ENCODE data around the gene CLEC18C.

- TF ChIP-seq, protein P1, sequence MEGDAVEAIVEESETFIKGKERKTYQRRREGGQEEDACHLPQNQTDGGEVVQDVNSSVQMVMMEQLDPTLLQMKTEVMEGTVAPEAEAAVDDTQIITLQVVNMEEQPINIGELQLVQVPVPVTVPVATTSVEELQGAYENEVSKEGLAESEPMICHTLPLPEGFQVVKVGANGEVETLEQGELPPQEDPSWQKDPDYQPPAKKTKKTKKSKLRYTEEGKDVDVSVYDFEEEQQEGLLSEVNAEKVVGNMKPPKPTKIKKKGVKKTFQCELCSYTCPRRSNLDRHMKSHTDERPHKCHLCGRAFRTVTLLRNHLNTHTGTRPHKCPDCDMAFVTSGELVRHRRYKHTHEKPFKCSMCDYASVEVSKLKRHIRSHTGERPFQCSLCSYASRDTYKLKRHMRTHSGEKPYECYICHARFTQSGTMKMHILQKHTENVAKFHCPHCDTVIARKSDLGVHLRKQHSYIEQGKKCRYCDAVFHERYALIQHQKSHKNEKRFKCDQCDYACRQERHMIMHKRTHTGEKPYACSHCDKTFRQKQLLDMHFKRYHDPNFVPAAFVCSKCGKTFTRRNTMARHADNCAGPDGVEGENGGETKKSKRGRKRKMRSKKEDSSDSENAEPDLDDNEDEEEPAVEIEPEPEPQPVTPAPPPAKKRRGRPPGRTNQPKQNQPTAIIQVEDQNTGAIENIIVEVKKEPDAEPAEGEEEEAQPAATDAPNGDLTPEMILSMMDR (IDR thresholded peaks at IDR 0.05) = no peak
- TF ChIP-seq POLR2A (IDR thresholded peaks at IDR 0.05) = no peak
Observed at GRCh38 chr16:70152578-70153302, 20.8 kb upstream of the CLEC18C start.
